ENCODE data around the gene ELF2. TPM values are rescaled to one million over a fixed set of nuclear protein-coding genes. Genes with fewer than 3 reads are reported as not detected.

The ELF2 gene
- total and polyA plus RNA-seq, 2 of the 8 experiments (the other 6 are each of a cell fraction or from before 2014, with no cell fraction given) = 21.1 to 44.3 TPM

- no peak overlapping the region for H4K91ac ChIP-seq (replicated peaks; ENCODE audit: insufficient read length, low read length)
- no peaks in the 10 kb centered on the region for H3K27me3 ChIP-seq (replicated peaks in 1 of 4; ENCODE audit: control insufficient read depth in 3 of 4, extremely low read depth in 1 of 4, insufficient read depth in 3 of 4, low read length in 3 of 4)
- no peaks in the 10 kb centered on the region for H3K9me3 ChIP-seq (ENCODE audit: insufficient read depth in 2 of 2, low read depth in 1 of 2, low read length in 1 of 2)
- no peak overlapping the region for H3K4ac ChIP-seq (replicated peaks; ENCODE audit: insufficient read length, low read depth, low read length)
- no peak overlapping the region for H3K23ac ChIP-seq (ENCODE audit: insufficient read length)
- no peaks in the 10 kb centered on the region; a peak in 1 of 7 replicates for H3K4me1 ChIP-seq (replicated peaks in 1 of 4; ENCODE audit: control insufficient read depth in 3 of 4, insufficient read depth in 4 of 4, low read length in 3 of 4)
- no peak overlapping the region for H2BK120ac ChIP-seq (replicated peaks; ENCODE audit: low read depth, low read length)
- H3K14ac ChIP-seq (ENCODE audit: insufficient read length) = no peak overlapping the region
- no peak overlapping the region for H3K4me3 ChIP-seq (ENCODE audit: extremely low read depth in 1 of 4, insufficient read depth in 2 of 4, low read depth in 3 of 4, low read length in 4 of 4)
- H3K56ac ChIP-seq (replicated peaks; ENCODE audit: insufficient read length, low read depth, low read length) = no peak overlapping the region
- H4K5ac ChIP-seq (ENCODE audit: insufficient read length, low read depth, low read length) = no peak overlapping the region
- no peak overlapping the region for H2AFZ ChIP-seq (ENCODE audit: low read length)
- H4K8ac ChIP-seq (ENCODE audit: extremely low read depth, insufficient read depth, low read length) = no peak overlapping the region
- no peaks in the 10 kb centered on the region for H3K23me2 ChIP-seq (ENCODE audit: low read depth, low read length)
- H3K79me1 ChIP-seq (ENCODE audit: low read depth, low read length) = no peaks in the 10 kb centered on the region
- no peak overlapping the region for H2BK20ac ChIP-seq (ENCODE audit: low read length)
- ChIA-PET POLR2A (ENCODE audit: partially characterized antibody) (no interaction called here), CTCF (ENCODE audit: partially characterized antibody) (interaction anchor here (0.8 kb wide), 1 partner anchor 18 kb away, joined by 3 read pairs; no protein-coding TSS in a partner anchor)
- no peak overlapping the region for H2AK5ac ChIP-seq (ENCODE audit: low read depth, low read length)
- FAIRE-seq (no peak), DNase-seq (ENCODE audit: low read depth in 1 of 2, low spot score in 2 of 2) (no peak)
- H2BK15ac ChIP-seq (ENCODE audit: low read length) = no peak overlapping the region
- H3K79me2 ChIP-seq (ENCODE audit: control insufficient read depth in 1 of 2, insufficient read depth in 2 of 2, low read length in 2 of 2) = no peaks in the 10 kb centered on the region
- H3K18ac ChIP-seq (ENCODE audit: extremely low read depth, low read length) = no peak overlapping the region
- no peak overlapping the region for H3K9ac ChIP-seq (replicated peaks in 1 of 4; ENCODE audit: extremely low read depth in 1 of 4, low read depth in 3 of 4, low read length in 3 of 4)
- WGBS, 2 experiments (ENCODE audit: extremely low coverage in 1 of 2, insufficient coverage in 1 of 2, insufficient read length in 1 of 2, insufficient replicate concordance in 2 of 2, low coverage in 1 of 2, low lambda C conversion rate in 2 of 2, missing lambda C conversion rate in 1 of 2) = 84% methylated on average over 3 of the region's 3 CpGs; no CpG with 5 or more reads in 1 of the 2 experiments
- TF ChIP-seq SP2 (IDR thresholded peaks at IDR 0.05; ENCODE audit: low read length) (no peak), ZNF274 (IDR thresholded peaks at IDR 0.05; ENCODE audit: borderline replicate concordance, extremely low read depth, low read length) (no peak), TAF1 (IDR thresholded peaks at IDR 0.05; ENCODE audit: low read depth, low read length) (no peak), POLR2A (IDR thresholded peaks at IDR 0.05; ENCODE audit: control extremely low read depth in 1 of 2, low read depth in 2 of 2, low read length in 2 of 2) (no peak), SP4 (IDR thresholded peaks at IDR 0.05; ENCODE audit: low read length) (no peak), NRF1 (IDR thresholded peaks at IDR 0.05; ENCODE audit: low read depth, low read length) (no peak)
- no peak overlapping the region for H3K4me2 ChIP-seq (ENCODE audit: insufficient read depth in 1 of 2, low read depth in 2 of 2, low read length in 2 of 2)
- H2BK12ac ChIP-seq (ENCODE audit: low read depth, low read length) = no peak overlapping the region
- no peak overlapping the region for H3K27ac ChIP-seq (ENCODE audit: low read depth, low read length)
- no peak overlapping the region for H2BK5ac ChIP-seq (ENCODE audit: low read depth, low read length)
- H3K36me3 ChIP-seq (ENCODE audit: control insufficient read depth in 2 of 4, insufficient read depth in 4 of 4, low read length in 3 of 4) = no peaks in the 10 kb centered on the region
- H4K20me1 ChIP-seq (replicated peaks in 1 of 2; ENCODE audit: control insufficient read depth in 1 of 2, insufficient read depth in 2 of 2, low read length in 2 of 2) = no peaks in the 10 kb centered on the region
Measured at GRCh38 chr4:139207247-139207646, 30.2 kb upstream of the ELF2 start.
